Measurements from ENCODE around the gene BACH2. TPM values are rescaled to one million over a fixed set of nuclear protein-coding genes. Genes with fewer than 3 reads are reported as not detected.

The BACH2 gene
- total RNA-seq, 1 donor from 2014 or later: 6.4 TPM

- peaks cover 6% of the 10 kb centered on the region for H3K4me1 ChIP-seq
- intact Hi-C loops (cut with DNase I): no loop called here
- no peak overlapping the region for H3K4me3 ChIP-seq
- H3K27ac ChIP-seq: no peak overlapping the region
- H3K36me3 ChIP-seq: no peaks in the 10 kb centered on the region
- DNase-seq (ENCODE audit: extremely low spot score in 2 of 2): no peak
- H3K27me3 ChIP-seq: no peaks in the 10 kb centered on the region
- no peak for TF ChIP-seq POLR2AphosphoS5 (IDR thresholded peaks at IDR 0.05; ENCODE audit: insufficient read depth in 1 of 2, low read depth in 1 of 2)
- no peak for TF ChIP-seq POLR2A (IDR thresholded peaks at IDR 0.05)
- TF ChIP-seq CTCF (IDR thresholded peaks at IDR 0.05): no peak
- no peaks in the 10 kb centered on the region for H3K9me3 ChIP-seq
Measured at GRCh38 chr6:90301816-90302215, 5.2 kb upstream of the BACH2 start.

GRCh38 chr6:90298459-90299053 lies 1.9 kb upstream of the BACH2 start:
- TF ChIP-seq POLR2AphosphoS5 (IDR thresholded peaks at IDR 0.05; ENCODE audit: insufficient read depth in 1 of 2, low read depth in 1 of 2): no peak
- no peak for TF ChIP-seq POLR2A (IDR thresholded peaks at IDR 0.05)
- TF ChIP-seq CTCF (IDR thresholded peaks at IDR 0.05): no peak

GRCh38 chr6:90297867-90298381 lies 1.3 kb upstream of the BACH2 start:
- Histone ChIP-seq H3K4me3 (no peak overlapping the region), H3K27ac (no peak overlapping the region), H3K27me3 (no peaks in the 10 kb centered on the region), H3K9me3 (no peaks in the 10 kb centered on the region), H3K4me1 (peaks cover 17% of the 10 kb centered on the region), H3K36me3 (no peaks in the 10 kb centered on the region)
- no peak for DNase-seq (ENCODE audit: extremely low spot score in 2 of 2)
- TF ChIP-seq POLR2AphosphoS5 (IDR thresholded peaks at IDR 0.05; ENCODE audit: insufficient read depth in 1 of 2, low read depth in 1 of 2): no peak
- TF ChIP-seq POLR2A (IDR thresholded peaks at IDR 0.05): no peak
- TF ChIP-seq CTCF (IDR thresholded peaks at IDR 0.05): no peak
- intact Hi-C loops (cut with DNase I): loop anchor here (10.0 kb wide), 1 partner anchor 203 kb away; no protein-coding TSS in a partner anchor

More at GRCh38 chr6:90298459-90299053, 1.9 kb upstream of the BACH2 start:
- no peaks in the 10 kb centered on the region for H3K36me3 ChIP-seq
- no peaks in the 10 kb centered on the region for H3K27me3 ChIP-seq
- intact Hi-C loops (cut with DNase I): loop anchor here (10.0 kb wide), 1 partner anchor 204 kb away; no protein-coding TSS in a partner anchor
- H3K9me3 ChIP-seq: no peaks in the 10 kb centered on the region
- no peak overlapping the region for H3K4me3 ChIP-seq
- no peak for DNase-seq (ENCODE audit: extremely low spot score in 2 of 2)
- H3K4me1 ChIP-seq: peaks cover 17% of the 10 kb centered on the region
- H3K27ac ChIP-seq: no peak overlapping the region

GRCh38 chr6:90297115-90297866 lies 648 bp upstream of the BACH2 start:
- intact Hi-C loops (cut with DNase I): loop anchor here (10.0 kb wide), 1 partner anchor 202 kb away; no protein-coding TSS in a partner anchor
- no peak for TF ChIP-seq CTCF (IDR thresholded peaks at IDR 0.05)
- TF ChIP-seq POLR2AphosphoS5 (IDR thresholded peaks at IDR 0.05; ENCODE audit: insufficient read depth in 1 of 2, low read depth in 1 of 2): no peak
- no peak for TF ChIP-seq POLR2A (IDR thresholded peaks at IDR 0.05)
- Histone ChIP-seq H3K27ac (peak overlapping the region; percentile 91), H3K4me3 (peak overlapping the region; percentile 84 to 95), H3K9me3 (no peaks in the 10 kb centered on the region), H3K27me3 (no peaks in the 10 kb centered on the region), H3K4me1 (peaks cover 17% of the 10 kb centered on the region), H3K36me3 (no peaks in the 10 kb centered on the region)
- DNase-seq (ENCODE audit: extremely low spot score in 2 of 2): no peak
